Adrenal gland (tissue), 5 donors: ENCODE measurements around the gene RPL29.

Experiments
- POLR2A ChIP-seq, 2 donors: fragments of 450-650 bp; IDR thresholded peaks; one replicate each; pipeline ENCODE4 v1.6.1; 2017; ENCODE audit warnings: antibody characterized with exemption in 2 of 2, mild to moderate bottlenecking in 2 of 2, moderate library complexity in 1 of 2
- TF ChIP-seq, protein P1 (sequence below), 6 experiments: fragments of 450-650 bp in 4 of 6; fragments of 200-600 bp in 2 of 6; sonication (generic) in 1 of 6; IDR thresholded peaks; 1 replicate in 5 of 6; 2 replicates in 1 of 6; pipeline versions ENCODE4 v1.5.1 to v1.8.0; 2016 to 2021; ENCODE audit warnings: antibody characterized with exemption in 6 of 6, mild to moderate bottlenecking in 2 of 6, moderate library complexity in 1 of 6
- donor health status: DM: no; HTN: no; CAD: no.

DNA sequence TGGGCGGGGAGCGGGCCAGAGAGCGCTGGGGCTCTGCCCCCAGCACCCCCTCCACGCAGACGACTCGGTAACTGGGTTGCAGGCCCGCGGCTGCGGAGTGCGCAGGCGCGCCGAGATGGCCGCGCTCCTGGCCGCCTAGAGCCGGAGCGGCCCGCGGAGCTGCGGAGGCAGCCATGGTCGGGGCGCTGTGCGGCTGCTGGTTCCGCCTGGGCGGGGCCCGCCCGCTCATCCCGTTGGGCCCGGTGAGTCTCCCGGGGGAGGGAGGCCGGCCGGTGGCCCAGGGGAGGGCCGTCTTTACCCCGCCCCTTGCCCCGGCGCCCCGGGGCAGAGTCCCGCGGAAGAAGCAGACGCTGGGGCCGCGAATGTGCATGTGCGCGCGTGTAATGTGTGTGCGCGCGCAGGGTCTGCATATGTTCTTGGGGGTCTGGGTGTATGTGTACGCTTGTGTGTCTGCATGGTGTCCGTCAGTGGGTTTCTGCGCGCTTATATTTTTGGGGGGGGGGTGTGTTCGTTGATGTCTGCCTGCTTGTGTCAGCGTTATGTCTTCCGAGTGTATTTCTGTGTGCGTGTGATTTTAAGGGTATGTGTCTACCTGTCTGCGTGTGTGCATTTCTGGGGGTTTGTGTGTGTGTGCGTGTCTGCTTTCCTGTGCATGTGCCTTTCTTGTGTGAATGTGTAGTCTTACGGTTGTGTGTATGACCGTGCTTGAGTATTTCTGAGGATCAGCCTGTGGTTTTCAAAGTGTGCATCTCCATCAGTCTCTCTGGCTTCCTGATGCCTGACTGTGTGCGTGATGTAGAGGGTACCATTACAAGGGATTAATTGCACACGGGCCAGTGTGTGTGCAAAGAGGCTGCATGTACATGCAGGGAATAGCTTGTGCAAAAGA lies 20.5 kb downstream of the RPL29 start, which contains the start of gene ABHD14A:
- TF ChIP-seq, protein P1, sequence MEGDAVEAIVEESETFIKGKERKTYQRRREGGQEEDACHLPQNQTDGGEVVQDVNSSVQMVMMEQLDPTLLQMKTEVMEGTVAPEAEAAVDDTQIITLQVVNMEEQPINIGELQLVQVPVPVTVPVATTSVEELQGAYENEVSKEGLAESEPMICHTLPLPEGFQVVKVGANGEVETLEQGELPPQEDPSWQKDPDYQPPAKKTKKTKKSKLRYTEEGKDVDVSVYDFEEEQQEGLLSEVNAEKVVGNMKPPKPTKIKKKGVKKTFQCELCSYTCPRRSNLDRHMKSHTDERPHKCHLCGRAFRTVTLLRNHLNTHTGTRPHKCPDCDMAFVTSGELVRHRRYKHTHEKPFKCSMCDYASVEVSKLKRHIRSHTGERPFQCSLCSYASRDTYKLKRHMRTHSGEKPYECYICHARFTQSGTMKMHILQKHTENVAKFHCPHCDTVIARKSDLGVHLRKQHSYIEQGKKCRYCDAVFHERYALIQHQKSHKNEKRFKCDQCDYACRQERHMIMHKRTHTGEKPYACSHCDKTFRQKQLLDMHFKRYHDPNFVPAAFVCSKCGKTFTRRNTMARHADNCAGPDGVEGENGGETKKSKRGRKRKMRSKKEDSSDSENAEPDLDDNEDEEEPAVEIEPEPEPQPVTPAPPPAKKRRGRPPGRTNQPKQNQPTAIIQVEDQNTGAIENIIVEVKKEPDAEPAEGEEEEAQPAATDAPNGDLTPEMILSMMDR (IDR thresholded peaks at IDR 0.05) = no peak
- TF ChIP-seq POLR2A (IDR thresholded peaks at IDR 0.05) = peak; percentile 58 to 80
